ENCODE results near the gene TRIM33. TPM values are rescaled to one million over a fixed set of nuclear protein-coding genes. Genes with fewer than 3 reads are reported as not detected.

TRIM33 gene
- total RNA-seq, 1 donor from 2014 or later = 36.2 TPM

- H3K27me3 Mint-ChIP-seq (ENCODE audit: unreplicated experiment) = peaks cover 2% of the 10 kb centered on the region
- peaks cover 4% of the 10 kb centered on the region for H3K9me3 Mint-ChIP-seq (ENCODE audit: unreplicated experiment)
- no peak overlapping the region for H3K4me3 Mint-ChIP-seq (ENCODE audit: unreplicated experiment)
- peaks cover 2% of the 10 kb centered on the region for H3K4me1 Mint-ChIP-seq (ENCODE audit: unreplicated experiment)
- no peak for TF ChIP-seq CTCF (IDR thresholded peaks at IDR 0.05; ENCODE audit: unreplicated experiment)
- H3K36me3 Mint-ChIP-seq (ENCODE audit: low read depth, unreplicated experiment) = no peaks in the 10 kb centered on the region
- no peak overlapping the region for H3K27ac Mint-ChIP-seq (ENCODE audit: unreplicated experiment)
- DNase-seq (ENCODE audit: low spot score) = no peak
Measured at GRCh38 chr1:114531094-114531493, 20.1 kb upstream of the TRIM33 start.

- peaks cover 4% of the 10 kb centered on the region for H3K9me3 Mint-ChIP-seq (ENCODE audit: unreplicated experiment)
Measured at GRCh38 chr1:114530224-114530623, 19.2 kb upstream of the TRIM33 start.

GRCh38 chr1:114524944-114525343 lies 13.9 kb upstream of the TRIM33 start:
- H3K27me3 Mint-ChIP-seq (ENCODE audit: unreplicated experiment) = no peaks in the 10 kb centered on the region
- DNase-seq (ENCODE audit: low spot score) = no peak
- no peak for TF ChIP-seq CTCF (IDR thresholded peaks at IDR 0.05; ENCODE audit: unreplicated experiment)
- H3K27ac Mint-ChIP-seq (ENCODE audit: unreplicated experiment) = no peak overlapping the region
- H3K4me1 Mint-ChIP-seq (ENCODE audit: unreplicated experiment) = no peaks in the 10 kb centered on the region
- H3K4me3 Mint-ChIP-seq (ENCODE audit: unreplicated experiment) = no peak overlapping the region
- no peaks in the 10 kb centered on the region for H3K36me3 Mint-ChIP-seq (ENCODE audit: low read depth, unreplicated experiment)
- H3K9me3 Mint-ChIP-seq (ENCODE audit: unreplicated experiment) = no peaks in the 10 kb centered on the region

More at GRCh38 chr1:114530224-114530623, 19.2 kb upstream of the TRIM33 start:
- Mint-ChIP-seq H3K36me3 (ENCODE audit: low read depth, unreplicated experiment) (no peaks in the 10 kb centered on the region), H3K4me1 (ENCODE audit: unreplicated experiment) (peaks cover 2% of the 10 kb centered on the region), H3K27me3 (ENCODE audit: unreplicated experiment) (peaks cover 2% of the 10 kb centered on the region), H3K27ac (ENCODE audit: unreplicated experiment) (no peak overlapping the region), H3K4me3 (ENCODE audit: unreplicated experiment) (no peak overlapping the region)
- DNase-seq (ENCODE audit: low spot score) = no peak
- TF ChIP-seq CTCF (IDR thresholded peaks at IDR 0.05; ENCODE audit: unreplicated experiment) = no peak

- Mint-ChIP-seq H3K36me3 (ENCODE audit: low read depth, unreplicated experiment) (no peaks in the 10 kb centered on the region), H3K9me3 (ENCODE audit: unreplicated experiment) (no peaks in the 10 kb centered on the region), H3K4me1 (ENCODE audit: unreplicated experiment) (no peaks in the 10 kb centered on the region), H3K27ac (ENCODE audit: unreplicated experiment) (no peak overlapping the region), H3K27me3 (ENCODE audit: unreplicated experiment) (no peaks in the 10 kb centered on the region), H3K4me3 (ENCODE audit: unreplicated experiment) (no peak overlapping the region)
- TF ChIP-seq CTCF (IDR thresholded peaks at IDR 0.05; ENCODE audit: unreplicated experiment) = no peak
- DNase-seq (ENCODE audit: low spot score) = no peak
Measured at GRCh38 chr1:114522264-114522575, 11.2 kb upstream of the TRIM33 start.

- H3K27ac Mint-ChIP-seq (ENCODE audit: unreplicated experiment) = no peak overlapping the region
- H3K4me3 Mint-ChIP-seq (ENCODE audit: unreplicated experiment) = no peak overlapping the region
- H3K9me3 Mint-ChIP-seq (ENCODE audit: unreplicated experiment) = no peaks in the 10 kb centered on the region
- H3K4me1 Mint-ChIP-seq (ENCODE audit: unreplicated experiment) = no peaks in the 10 kb centered on the region
- no peaks in the 10 kb centered on the region for H3K36me3 Mint-ChIP-seq (ENCODE audit: low read depth, unreplicated experiment)
- no peaks in the 10 kb centered on the region for H3K27me3 Mint-ChIP-seq (ENCODE audit: unreplicated experiment)
- DNase-seq (ENCODE audit: low spot score) = no peak
- TF ChIP-seq CTCF (IDR thresholded peaks at IDR 0.05; ENCODE audit: unreplicated experiment) = no peak
Measured at GRCh38 chr1:114521396-114522263, 10.6 kb upstream of the TRIM33 start.
